HG02588 (cell line): ENCODE results near the gene CD34.
A peak's percentile ranks its signal among the peaks of the same experiment; 100 is the strongest.

Experiments used
- ATAC-seq: cut with Tn5 transposase; IDR thresholded peaks from one replicate; pipeline ENCODE4 v1.9.1; 2021; ENCODE audit warnings: mild to moderate bottlenecking, moderate library complexity; ENCODE audit not compliant: unreplicated experiment

The CD34 gene

GRCh38 chr1:207857447-207857846 is 53.5 kb downstream of the CD34 start:
- ATAC-seq, result no peak

GRCh38 chr1:207856276-207857023 is 54.5 kb downstream of the CD34 start:
- no peak for ATAC-seq

- no peak for ATAC-seq
Observed at GRCh38 chr1:207854001-207854400, 56.9 kb downstream of the CD34 start.

- no peak for ATAC-seq
Observed at GRCh38 chr1:207853372-207853757, 57.6 kb downstream of the CD34 start.

- ATAC-seq, result no peak
Observed at GRCh38 chr1:207852576-207853371, 58.2 kb downstream of the CD34 start.

GRCh38 chr1:207851696-207852095 is 59.2 kb downstream of the CD34 start:
- no peak for ATAC-seq

- ATAC-seq, result no peak
Observed at GRCh38 chr1:207850621-207851407, 60.1 kb downstream of the CD34 start.

- ATAC-seq, result no peak
Observed at GRCh38 chr1:207849646-207850045, 61.3 kb downstream of the CD34 start.

GRCh38 chr1:207849016-207849415 is 61.9 kb downstream of the CD34 start:
- ATAC-seq, result no peak

GRCh38 chr1:207848234-207848633 is 62.7 kb downstream of the CD34 start:
- ATAC-seq, result peak; percentile 58

GRCh38 chr1:207847116-207847515 is 63.8 kb downstream of the CD34 start:
- ATAC-seq, result no peak

GRCh38 chr1:207845109-207845508 is 65.8 kb downstream of the CD34 start:
- no peak for ATAC-seq

- no peak for ATAC-seq
Observed at GRCh38 chr1:207844371-207844770, 66.6 kb downstream of the CD34 start.

GRCh38 chr1:207842506-207842905 is 68.4 kb downstream of the CD34 start:
- ATAC-seq, result no peak

GRCh38 chr1:207841901-207842300 is 69.0 kb downstream of the CD34 start:
- no peak for ATAC-seq

GRCh38 chr1:207841293-207841692 is 69.6 kb downstream of the CD34 start:
- no peak for ATAC-seq

GRCh38 chr1:207840380-207840779 is 70.5 kb downstream of the CD34 start:
- ATAC-seq, result no peak

- no peak for ATAC-seq
Observed at GRCh38 chr1:207839083-207839413, 71.9 kb downstream of the CD34 start.

GRCh38 chr1:207838156-207839082 is 72.5 kb downstream of the CD34 start:
- no peak for ATAC-seq

GRCh38 chr1:207837673-207838072 is 73.3 kb downstream of the CD34 start:
- ATAC-seq, result no peak
